Left lung (tissue), 10 donors: ENCODE measurements around the gene SPRED3. TPM values are rescaled to one million over a fixed set of nuclear protein-coding genes. Genes with fewer than 3 reads are reported as not detected.
"Not testable (repeated sequence)": the region's sequence is repeated elsewhere in the genome, so short reads cannot be mapped to it uniquely, and the experiment has no call there.

ENCODE experiments used
- ATAC-seq: fragments of 200-7000 bp; cut with Tn5 transposase; one replicate; pipeline ENCODE4 v1.9.1; 2020; ENCODE audit warnings: moderate library complexity
- DNase-seq, 4 donors: peaks; one replicate each; pipeline ENCODE4 v3.0.0-alpha.2; 2013 to 2020
- H3K27ac ChIP-seq, 2 donors: fragments of 200-600 bp; sonication (generic) in 1 of 2; one replicate each; pipeline versions ENCODE4 v1.5.0 to v1.8.0; 2020 to 2021
- H3K27me3 ChIP-seq, 2 donors: fragments of 200-600 bp; sonication (generic) in 1 of 2; one replicate each; pipeline versions ENCODE4 v1.5.0 to v1.8.0; 2020 to 2021
- H3K36me3 ChIP-seq, 2 donors: fragments of 200-600 bp; sonication (generic) in 1 of 2; one replicate each; pipeline versions ENCODE4 v1.5.0 to v1.8.0; 2020 to 2021
- H3K4me1 ChIP-seq, 2 donors: fragments of 200-600 bp; one replicate each; pipeline ENCODE4 v1.8.0; 2021
- H3K4me3 ChIP-seq, 2 donors: fragments of 200-600 bp; sonication (generic) in 1 of 2; one replicate each; pipeline versions ENCODE4 v1.5.0 to v1.8.0; 2020 to 2021; ENCODE audit warnings: mild to moderate bottlenecking in 1 of 2
- H3K9me3 ChIP-seq, 2 donors: fragments of 200-600 bp; sonication (generic) in 1 of 2; one replicate each; pipeline versions ENCODE4 v1.5.0 to v1.8.0; 2020 to 2021
- CTCF ChIP-seq, 2 donors: fragments of 200-600 bp; sonication (generic) in 1 of 2; IDR thresholded peaks; one replicate each; pipeline versions ENCODE4 v1.5.0 to v1.8.0; 2021; ENCODE audit warnings: antibody characterized with exemption in 2 of 2
- intact Hi-C, 2 donors: fragments of 100-400 bp; cut with DNase I; formaldehyde crosslinking; loops; one replicate each; pipeline versions ENCODE4 v1.11.2 to v1.14.2; 2022
- polyA plus RNA-seq, 6 donors: library from polyadenylated mRNA; unstranded; fragments of 120-200 nt; gene quantifications; one replicate each; pipeline ENCODE4 v1.2.1, GENCODE V29; 2013; ENCODE audit not compliant: insufficient read length in 6 of 6
- total RNA-seq, 2 donors: library from RNA; stranded (reverse); fragmentation: NEBNext Ultra II Directional; extraction: Animal tissue kit (Norgen Biotek cat#: 25700); gene quantifications; one replicate each; pipeline ENCODE4 v1.2.1, GENCODE V29; 2021
- donor health status: DM: no; HTN: yes; CAD: no.
- donor health status: DM: no; HTN: no; CAD: no.

The SPRED3 gene
- total and polyA plus RNA-seq, 8 donors, result 0.27 to 1.9 (median 0.38) TPM

DNA sequence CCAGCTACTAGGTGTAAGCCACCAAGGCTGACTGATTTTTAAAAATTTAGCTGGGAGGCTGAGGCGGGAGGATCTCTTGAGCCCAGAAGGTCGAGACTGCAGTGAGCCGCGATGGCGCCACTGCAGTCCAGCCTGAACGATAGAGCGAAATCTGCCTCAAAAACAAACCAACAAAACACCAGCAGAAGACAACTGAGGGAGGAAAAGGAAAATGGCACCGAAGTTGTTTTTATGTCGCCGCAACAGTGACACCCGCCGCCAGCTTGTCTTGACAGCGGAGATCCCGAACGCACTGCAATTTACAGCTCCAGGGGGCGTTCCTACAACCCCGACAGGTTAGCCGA lies 14.1 kb downstream of the SPRED3 start:
- ATAC-seq (no peak), DNase-seq (no peak)
- H3K9me3 ChIP-seq, result no peaks in the 10 kb centered on the region
- intact Hi-C loops, result loop anchor here in 1 of 2 donors (10.0 kb wide), 1 partner anchor 212 kb away; the partner anchor contains the start of genes EIF3K and MAP4K1
- H3K27ac ChIP-seq, result peak overlapping the region in 1 of 2 donors; percentile 94
- peak overlapping the region; percentile 24 to 96 for H3K4me3 ChIP-seq
- H3K27me3 ChIP-seq, result peaks cover 6 to 34% of the 10 kb centered on the region in 2 donors
- peaks cover 0 to 13% of the 10 kb centered on the region in 2 donors for H3K4me1 ChIP-seq
- no peak for TF ChIP-seq CTCF (IDR thresholded peaks at IDR 0.05)
- H3K36me3 ChIP-seq, result peaks cover 0 to 27% of the 10 kb centered on the region in 2 donors

DNA sequence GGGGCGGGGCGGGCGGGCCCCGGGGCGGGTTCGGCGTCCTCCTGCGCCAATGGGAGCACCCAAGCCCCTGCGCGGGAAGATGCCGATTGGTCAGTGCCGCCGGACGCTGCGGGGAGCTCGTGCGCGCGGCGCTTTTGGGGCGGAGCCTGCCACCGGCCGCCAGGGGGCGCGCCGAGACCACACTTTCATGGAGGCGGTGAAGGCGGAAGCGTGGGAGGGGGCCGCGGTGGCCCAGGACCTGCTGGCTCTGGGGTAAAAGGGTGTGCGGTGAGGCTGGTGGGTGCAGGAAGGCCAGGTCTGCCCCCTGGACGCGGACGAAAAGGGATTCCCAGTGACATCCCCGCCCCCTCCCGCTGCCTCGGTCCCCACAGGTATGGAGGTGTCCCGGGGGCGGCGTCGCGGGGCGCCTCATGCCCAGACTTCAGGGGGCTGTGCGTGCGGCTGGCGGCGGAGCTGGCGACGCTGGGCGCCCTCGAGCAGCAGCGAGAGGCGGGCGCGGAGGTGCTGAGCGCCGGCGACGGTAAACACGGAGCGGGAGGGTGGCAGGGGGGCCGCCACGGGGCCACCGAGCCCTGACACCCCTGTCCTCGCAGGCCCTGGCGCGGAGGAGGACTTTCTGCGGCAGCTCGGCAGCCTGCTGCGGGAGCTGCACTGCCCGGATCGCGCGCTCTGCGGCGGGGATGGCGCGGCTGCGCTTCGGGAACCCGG lies 14.6 kb downstream of the SPRED3 start, which contains the start of gene FAM98C:
FAM98C (plus strand) TSS at position 127 of the 708 bp plus-strand sequence; CDS start at position 188, 61 bp downstream.
- peak; percentile 99 for ATAC-seq
- intact Hi-C loops, result loop anchor here in 1 of 2 donors (10.0 kb wide), 1 partner anchor 212 kb away; the partner anchor contains the start of genes EIF3K and MAP4K1
- TF ChIP-seq CTCF (IDR thresholded peaks at IDR 0.05), result peak; percentile 98 to 100
- no peaks in the 10 kb centered on the region for H3K9me3 ChIP-seq
- peak; percentile 96 to 98 (median 97) for DNase-seq
- peaks cover 5 to 29% of the 10 kb centered on the region in 2 donors for H3K27me3 ChIP-seq
- peak within 1 kb of the TSS; percentile 76 to 96 for H3K4me3 ChIP-seq
- H3K36me3 ChIP-seq, result peaks cover 0 to 32% of the 10 kb centered on the region in 2 donors
- peaks cover 0 to 13% of the 10 kb centered on the region in 2 donors for H3K4me1 ChIP-seq
- peak within 1 kb of the TSS; percentile 74 to 94 for H3K27ac ChIP-seq

DNA sequence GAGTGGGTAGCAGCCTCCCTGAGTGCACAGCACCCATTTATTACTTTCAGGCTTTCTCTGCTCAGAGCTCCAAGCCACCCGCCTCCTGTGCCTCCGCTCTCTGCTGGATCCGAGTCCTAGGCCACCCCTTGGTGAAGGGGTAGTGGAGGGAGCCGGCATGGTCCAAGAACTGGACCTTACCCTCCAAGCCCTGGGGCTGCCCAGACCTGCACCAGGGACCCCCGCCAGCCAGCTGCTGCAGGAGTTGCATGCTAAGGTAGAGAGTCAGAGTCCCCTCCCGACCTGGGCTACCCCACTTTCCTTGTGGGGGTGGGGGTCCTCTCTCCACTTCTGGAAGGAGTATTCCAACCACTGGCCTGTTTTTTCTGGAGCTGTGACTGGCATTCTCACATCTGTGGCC lies 16.4 kb downstream of the SPRED3 start:
- Histone ChIP-seq H3K4me1 (peaks cover 0 to 13% of the 10 kb centered on the region in 2 donors), H3K9me3 (no peaks in the 10 kb centered on the region), H3K36me3 (peaks cover 0 to 49% of the 10 kb centered on the region in 2 donors), H3K27me3 (peaks cover 0 to 11% of the 10 kb centered on the region in 2 donors), H3K4me3 (no peak overlapping the region), H3K27ac (no peak overlapping the region)
- no peak for TF ChIP-seq CTCF (IDR thresholded peaks at IDR 0.05)
- no peak for ATAC-seq
- intact Hi-C loops, result loop anchor here in 1 of 2 donors (10.0 kb wide), 1 partner anchor 210 kb away; the partner anchor contains the start of genes EIF3K and MAP4K1
- no peak for DNase-seq

- DNase-seq (no peak), ATAC-seq (no peak)
- Histone ChIP-seq H3K4me1 (peaks cover 0 to 13% of the 10 kb centered on the region in 2 donors), H3K9me3 (no peaks in the 10 kb centered on the region), H3K36me3 (peaks cover 0 to 53% of the 10 kb centered on the region in 2 donors), H3K27me3 (peaks cover 0 to 7% of the 10 kb centered on the region in 2 donors), H3K4me3 (no peak overlapping the region), H3K27ac (no peak overlapping the region)
- TF ChIP-seq CTCF (IDR thresholded peaks at IDR 0.05), result no peak
- intact Hi-C loops, result loop anchor here in 1 of 2 donors (10.0 kb wide), 1 partner anchor 210 kb away; the partner anchor contains the start of genes EIF3K and MAP4K1
These were observed 16.8 kb downstream of the SPRED3 start for GRCh38 chr19:38405276-38405675.

DNA sequence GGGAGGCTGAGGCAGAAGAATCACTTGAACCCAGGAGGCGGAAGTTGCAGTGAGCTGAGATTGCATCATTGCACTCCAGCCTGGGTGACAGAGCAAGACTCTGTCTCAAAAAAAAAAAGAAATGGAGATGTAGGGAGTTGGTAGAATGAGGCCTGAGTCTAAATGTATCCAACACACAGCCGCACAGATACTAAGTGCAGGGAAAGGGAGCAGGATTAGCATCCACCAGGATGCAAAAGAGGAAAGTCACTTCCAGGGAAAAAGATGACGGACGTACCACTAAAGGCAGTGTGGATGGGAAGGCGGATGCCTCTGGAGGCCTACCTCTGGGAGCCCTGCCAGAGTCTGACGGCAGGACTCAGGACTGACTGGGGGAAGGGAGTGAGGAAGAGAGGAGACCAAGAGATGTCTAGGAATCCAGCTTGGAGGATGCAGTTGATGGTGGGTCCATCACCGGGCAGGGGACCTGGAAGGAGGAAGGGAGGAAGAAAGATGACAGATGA lies 21.2 kb downstream of the SPRED3 start:
- DNase-seq, result peak in 1 of 4 donors; percentile 27
- intact Hi-C loops, result loop anchor here in 1 of 2 donors (10.0 kb wide), 1 partner anchor 205 kb away; the partner anchor contains the start of genes EIF3K and MAP4K1
- peak overlapping the region in 1 of 2 donors; percentile 1 for H3K27ac ChIP-seq
- no peak overlapping the region for H3K4me3 ChIP-seq
- peaks cover 0 to 92% of the 10 kb centered on the region in 2 donors for H3K36me3 ChIP-seq
- peak; percentile 15 for ATAC-seq
- no peak for TF ChIP-seq CTCF (IDR thresholded peaks at IDR 0.05)
- H3K4me1 ChIP-seq, result no peaks in the 10 kb centered on the region
- H3K27me3 ChIP-seq, result no peaks in the 10 kb centered on the region
- H3K9me3 ChIP-seq, result no peaks in the 10 kb centered on the region

GRCh38 chr19:38410407-38410806 lies 21.9 kb downstream of the SPRED3 start:
- H3K27ac ChIP-seq, H3K9me3 ChIP-seq, H3K4me3 ChIP-seq, H3K27me3 ChIP-seq, intact Hi-C loops, H3K4me1 ChIP-seq, ATAC-seq: not testable (repeated sequence)
- peak in 1 of 4 donors; percentile 12 for DNase-seq
- peaks cover 0 to 92% of the 10 kb centered on the region in 2 donors for H3K36me3 ChIP-seq
